SU-DHL-6 (cell line): Measurements from ENCODE around the gene METAP1.

ENCODE experiments used
- H2AFZ ChIP-seq: fragments of 200-600 bp; sonication (generic); 2 replicates; pipeline ENCODE4 v1.6.1; 2014; ENCODE audit warnings: low read depth, mild to moderate bottlenecking, moderate library complexity, mixed read lengths, antibody characterized with exemption, low read length; ENCODE audit not compliant: severe bottlenecking
- H3F3A ChIP-seq: fragments of 200-600 bp; shearing (Covaris generic); 2 replicates; pipeline ENCODE4 v1.6.0; 2016; ENCODE audit warnings: antibody characterized with exemption, mild to moderate bottlenecking; ENCODE audit not compliant: insufficient read depth
- H3K27ac ChIP-seq: fragments of 200-600 bp; sonication (generic); 2 replicates; pipeline ENCODE4 v1.5.1; 2016; ENCODE audit warnings: low read depth, mild to moderate bottlenecking, low read length, moderate library complexity, mixed read lengths
- H3K27me3 ChIP-seq: fragments of 200-600 bp; sonication (generic), shearing (Covaris generic); 2 replicates; pipeline ENCODE4 v1.6.0; 2014; ENCODE audit warnings: mild to moderate bottlenecking, low read length
- H3K36me3 ChIP-seq: fragments of 200-600 bp; sonication (generic); 2 replicates; pipeline ENCODE4 v1.6.1; 2014; ENCODE audit warnings: mild to moderate bottlenecking, low read length, mixed read lengths
- H3K4me2 ChIP-seq: fragments of 300-600, 200-600 bp; shearing (Covaris generic), sonication (generic); 2 replicates; pipeline ENCODE4 v1.6.0; 2014; ENCODE audit warnings: low read length, low read depth, mild to moderate bottlenecking; ENCODE audit not compliant: poor library complexity, severe bottlenecking
- H3K4me3 ChIP-seq: fragments of 200-600 bp; sonication (generic); 2 replicates; pipeline ENCODE4 v1.5.1; 2014; ENCODE audit warnings: antibody characterized with exemption, low read length, mild to moderate bottlenecking, mixed read lengths; ENCODE audit not compliant: insufficient read depth, poor library complexity, severe bottlenecking
- H3K79me2 ChIP-seq: fragments of 200-600 bp; sonication (generic); 2 replicates; pipeline ENCODE4 v1.6.1; 2014; ENCODE audit warnings: mild to moderate bottlenecking, low read length, moderate library complexity; ENCODE audit not compliant: insufficient read depth
- H3K9ac ChIP-seq: fragments of 200-600 bp; sonication (generic); 2 replicates; pipeline ENCODE4 v1.7.0; 2014; ENCODE audit warnings: mild to moderate bottlenecking, low read length
- H3K9me2 ChIP-seq: fragments of 200-600 bp; sonication (generic); replicated peaks from 2 replicates; pipeline ENCODE4 v1.6.1; 2014; ENCODE audit warnings: low read length; ENCODE audit not compliant: insufficient read depth
- H3K9me3 ChIP-seq: fragments of 200-600 bp; sonication (generic); 2 replicates; pipeline ENCODE4 v1.6.1; 2014; ENCODE audit warnings: low read length, mixed read lengths; ENCODE audit not compliant: insufficient read depth
- H4K20me1 ChIP-seq: fragments of 200-600 bp; sonication (generic); 2 replicates; pipeline ENCODE4 v1.6.1; 2014; ENCODE audit warnings: low read depth, mild to moderate bottlenecking, antibody characterized with exemption, low read length, moderate library complexity, mixed read lengths
- EZH2phosphoT487 ChIP-seq: fragments of 200-600 bp; sonication (generic), shearing (Covaris generic); conservative IDR thresholded peaks from 2 replicates; pipeline ENCODE4 v1.6.1; 2018; ENCODE audit warnings: mild to moderate bottlenecking, antibody characterized with exemption, low read length, moderate library complexity, mixed read lengths
- TF ChIP-seq, protein P1 (sequence below): fragments of 200-600 bp; sonication (generic); IDR thresholded peaks from one replicate; pipeline ENCODE4 v1.5.1; 2017; ENCODE audit warnings: antibody characterized with exemption, mild to moderate bottlenecking, low read length, moderate library complexity; ENCODE audit not compliant: insufficient read depth, poor library complexity, severe bottlenecking

The METAP1 gene

DNA sequence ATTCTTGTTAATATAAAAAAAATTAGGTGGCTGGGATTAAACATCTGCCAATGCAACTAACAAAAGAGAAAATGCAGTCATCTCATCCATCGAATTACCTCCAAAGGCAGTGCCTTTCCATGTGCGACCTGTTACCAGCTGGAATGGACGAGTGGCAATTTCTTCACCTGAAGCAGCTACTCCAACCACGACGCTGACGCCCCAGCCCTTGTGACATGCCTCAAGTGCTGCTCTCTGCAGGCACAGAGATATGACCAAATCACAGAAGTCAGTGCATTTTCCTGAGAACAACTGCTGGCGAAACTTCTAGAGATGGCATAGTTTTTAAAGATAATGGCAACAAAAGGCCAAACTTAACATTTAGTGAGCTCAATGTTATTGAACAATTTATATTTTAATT, 79.3 kb downstream of the METAP1 start:
- Histone ChIP-seq H3K9me2 (no peaks in the 10 kb centered on the region), H2AFZ (no peak overlapping the region), H3K9me3 (no peaks in the 10 kb centered on the region), H3K4me3 (no peak overlapping the region), H3K36me3 (no peaks in the 10 kb centered on the region), H3F3A (no peaks in the 10 kb centered on the region), H3K4me2 (no peak overlapping the region), H3K27ac (no peak overlapping the region), H3K9ac (no peak overlapping the region), H4K20me1 (no peaks in the 10 kb centered on the region), H3K27me3 (no peaks in the 10 kb centered on the region), H3K79me2 (no peaks in the 10 kb centered on the region)
- TF ChIP-seq, protein P1, sequence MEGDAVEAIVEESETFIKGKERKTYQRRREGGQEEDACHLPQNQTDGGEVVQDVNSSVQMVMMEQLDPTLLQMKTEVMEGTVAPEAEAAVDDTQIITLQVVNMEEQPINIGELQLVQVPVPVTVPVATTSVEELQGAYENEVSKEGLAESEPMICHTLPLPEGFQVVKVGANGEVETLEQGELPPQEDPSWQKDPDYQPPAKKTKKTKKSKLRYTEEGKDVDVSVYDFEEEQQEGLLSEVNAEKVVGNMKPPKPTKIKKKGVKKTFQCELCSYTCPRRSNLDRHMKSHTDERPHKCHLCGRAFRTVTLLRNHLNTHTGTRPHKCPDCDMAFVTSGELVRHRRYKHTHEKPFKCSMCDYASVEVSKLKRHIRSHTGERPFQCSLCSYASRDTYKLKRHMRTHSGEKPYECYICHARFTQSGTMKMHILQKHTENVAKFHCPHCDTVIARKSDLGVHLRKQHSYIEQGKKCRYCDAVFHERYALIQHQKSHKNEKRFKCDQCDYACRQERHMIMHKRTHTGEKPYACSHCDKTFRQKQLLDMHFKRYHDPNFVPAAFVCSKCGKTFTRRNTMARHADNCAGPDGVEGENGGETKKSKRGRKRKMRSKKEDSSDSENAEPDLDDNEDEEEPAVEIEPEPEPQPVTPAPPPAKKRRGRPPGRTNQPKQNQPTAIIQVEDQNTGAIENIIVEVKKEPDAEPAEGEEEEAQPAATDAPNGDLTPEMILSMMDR: no peak
- TF ChIP-seq EZH2phosphoT487: no peak

DNA sequence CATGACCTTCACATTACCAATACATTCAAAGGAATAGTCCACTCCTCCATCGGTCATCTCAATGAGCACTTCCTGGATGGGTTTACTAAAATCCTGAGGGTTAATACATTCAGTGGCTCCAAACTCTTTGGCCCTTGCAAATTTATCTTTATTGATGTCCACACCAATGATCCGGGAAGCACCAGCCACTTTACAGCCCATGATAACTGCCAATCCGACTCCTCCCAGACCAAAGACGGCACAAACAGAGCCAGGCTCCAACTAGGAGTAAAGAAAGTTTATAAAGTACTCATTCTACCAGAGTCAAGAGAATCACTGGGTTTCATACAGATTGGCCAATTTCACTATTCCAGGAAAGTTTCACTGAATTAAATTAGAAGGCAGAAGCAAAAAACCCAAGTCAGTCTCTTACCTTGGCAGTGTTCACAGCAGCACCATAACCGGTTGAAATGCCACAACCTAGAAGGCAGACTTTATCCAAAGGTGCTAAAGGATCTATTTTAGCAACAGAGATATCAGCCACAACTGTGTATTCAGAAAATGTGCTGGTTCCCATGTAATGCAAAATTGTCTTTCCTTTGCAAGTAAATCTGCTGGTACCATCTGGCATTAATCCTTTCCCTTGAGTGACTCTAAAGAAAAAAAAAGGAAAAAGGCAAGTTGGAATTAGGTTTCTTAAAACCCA, 80.9 kb downstream of the METAP1 start:
- Histone ChIP-seq H3K9ac (no peak overlapping the region), H3K9me2 (no peaks in the 10 kb centered on the region), H3F3A (no peaks in the 10 kb centered on the region), H3K4me2 (no peak overlapping the region), H4K20me1 (no peaks in the 10 kb centered on the region), H3K79me2 (no peaks in the 10 kb centered on the region), H3K36me3 (no peaks in the 10 kb centered on the region), H2AFZ (no peak overlapping the region), H3K27me3 (no peaks in the 10 kb centered on the region), H3K9me3 (no peaks in the 10 kb centered on the region), H3K4me3 (no peak overlapping the region), H3K27ac (no peak overlapping the region)
- TF ChIP-seq EZH2phosphoT487: no peak
- TF ChIP-seq, protein P1: no peak

DNA sequence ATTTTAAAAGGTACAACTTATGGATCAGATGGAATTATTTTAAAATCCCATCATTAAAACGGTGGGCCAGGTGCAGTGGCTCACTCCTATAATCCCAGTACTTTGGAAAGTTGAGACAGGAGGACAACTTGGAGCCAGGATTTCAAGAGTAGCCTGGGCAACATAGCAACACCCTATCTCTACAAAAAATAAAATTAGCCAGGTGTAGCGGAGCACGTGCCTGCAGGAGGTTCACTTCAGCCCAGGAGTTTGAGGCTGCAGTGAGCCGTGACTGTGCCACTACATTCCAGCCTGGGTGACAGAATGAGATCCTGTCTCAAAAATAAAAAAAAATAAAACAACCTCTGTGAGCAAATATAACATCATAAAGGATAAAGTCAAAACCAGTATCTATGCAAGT, 81.7 kb downstream of the METAP1 start:
- TF ChIP-seq, protein P1: no peak
- TF ChIP-seq EZH2phosphoT487: no peak
- H3K9me2 ChIP-seq: no peaks in the 10 kb centered on the region
- no peaks in the 10 kb centered on the region for H3K9me3 ChIP-seq
- H3K9ac ChIP-seq: no peak overlapping the region
- no peaks in the 10 kb centered on the region for H3K27me3 ChIP-seq
- H3K36me3 ChIP-seq: no peaks in the 10 kb centered on the region
- H3K4me3 ChIP-seq: no peak overlapping the region
- no peaks in the 10 kb centered on the region for H4K20me1 ChIP-seq
- no peaks in the 10 kb centered on the region for H3K79me2 ChIP-seq
- H2AFZ ChIP-seq: no peak overlapping the region
- no peak overlapping the region for H3K27ac ChIP-seq
- no peaks in the 10 kb centered on the region for H3F3A ChIP-seq
- no peak overlapping the region for H3K4me2 ChIP-seq
